Prostate gland (tissue), 2 donors: ENCODE measurements around the gene GSTT2. TPM values are rescaled to one million over a fixed set of nuclear protein-coding genes. Genes with fewer than 3 reads are reported as not detected.

Experiments
- DNase-seq: peaks from one replicate; pipeline ENCODE4 v3.0.0-alpha.2; 2019; ENCODE audit warnings: low spot score
- H3K27ac ChIP-seq, 2 donors: fragments of 200-600 bp; sonication (generic); 2 replicates each; pipeline ENCODE4 v1.5.1; 2017 to 2019
- H3K27me3 ChIP-seq: fragments of 200-600 bp; sonication (generic); replicated peaks from 2 replicates; pipeline ENCODE4 v1.5.1; 2019; ENCODE audit not compliant: insufficient read depth
- H3K36me3 ChIP-seq, 2 donors: fragments of 200-600 bp; sonication (generic); 1 replicate in 1 of 2; 2 replicates in 1 of 2; pipeline versions ENCODE4 v1.5.1 to v1.8.1; 2017 to 2019
- H3K4me1 ChIP-seq: fragments of 200-600 bp; sonication (generic); replicated peaks from 2 replicates; pipeline ENCODE4 v1.5.1; 2019
- H3K4me3 ChIP-seq, 2 donors: fragments of 200-600 bp; sonication (generic); 2 replicates each; pipeline ENCODE4 v1.5.1; 2017 to 2019
- H3K9me3 ChIP-seq: fragments of 200-600 bp; sonication (generic); 2 replicates; pipeline ENCODE4 v1.5.1; 2017
- POLR2A ChIP-seq: fragments of 450-650 bp; IDR thresholded peaks from one replicate; pipeline ENCODE4 v1.6.1; 2016; ENCODE audit warnings: antibody characterized with exemption, mild to moderate bottlenecking
- POLR2AphosphoS5 ChIP-seq: sonication (generic); formaldehyde crosslinking; IDR thresholded peaks from one replicate; pipeline ENCODE4 v1.6.1; 2017; ENCODE audit warnings: antibody characterized with exemption
- WGBS: methylation state at CpG from one replicate; pipeline ENCODE4 v1.1.5; 2018; 5-methylcytosine and 5-hydroxymethylcytosine counted together
- intact Hi-C: fragments of 100-400 bp; cut with DNase I; formaldehyde crosslinking; loops from one replicate; pipeline ENCODE4 v1.14.2; 2022
- total RNA-seq, 2 donors: library from RNA; depleted of rRNA; stranded (reverse); fragments of >200 nt; gene quantifications; one replicate each; pipeline ENCODE4 v1.1.0, GENCODE V29; 2016
- TF ChIP-seq, protein P1 (sequence below), 4 experiments: fragments of 200-600 bp in 2 of 4; fragments of 450-650 bp in 2 of 4; sonication (generic) in 2 of 4; IDR thresholded peaks; 1 replicate in 3 of 4; 2 replicates in 1 of 4; pipeline ENCODE4 v1.5.1; 2016 to 2019; ENCODE audit warnings: antibody characterized with exemption in 4 of 4, mild to moderate bottlenecking in 2 of 4, moderate library complexity in 2 of 4

GSTT2 gene
- total RNA-seq, 2 donors from 2014 or later, result not detected

DNA sequence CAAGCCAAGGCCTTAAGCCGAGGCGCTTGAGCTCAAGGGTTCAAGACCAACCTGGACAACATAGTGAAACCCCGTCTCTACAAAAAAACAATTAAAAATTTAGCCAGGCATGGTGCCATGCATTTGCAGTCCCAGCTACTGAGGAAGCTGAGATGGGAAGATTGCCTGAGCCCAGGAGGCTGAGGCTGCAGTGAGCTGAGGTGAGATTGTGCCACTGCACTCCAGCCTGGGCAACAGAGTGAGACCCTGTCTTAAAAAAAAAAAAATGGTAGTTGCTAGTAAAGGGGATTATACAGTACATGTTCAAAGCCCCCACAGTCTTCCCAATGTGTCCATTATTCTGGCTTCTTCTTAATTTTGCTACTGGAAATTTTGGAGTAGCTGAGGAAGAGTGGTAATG, 49.4 kb downstream of the GSTT2 start:
- DNase-seq, result no peak
- no peak overlapping the region for H3K4me3 ChIP-seq
- TF ChIP-seq, protein P1, sequence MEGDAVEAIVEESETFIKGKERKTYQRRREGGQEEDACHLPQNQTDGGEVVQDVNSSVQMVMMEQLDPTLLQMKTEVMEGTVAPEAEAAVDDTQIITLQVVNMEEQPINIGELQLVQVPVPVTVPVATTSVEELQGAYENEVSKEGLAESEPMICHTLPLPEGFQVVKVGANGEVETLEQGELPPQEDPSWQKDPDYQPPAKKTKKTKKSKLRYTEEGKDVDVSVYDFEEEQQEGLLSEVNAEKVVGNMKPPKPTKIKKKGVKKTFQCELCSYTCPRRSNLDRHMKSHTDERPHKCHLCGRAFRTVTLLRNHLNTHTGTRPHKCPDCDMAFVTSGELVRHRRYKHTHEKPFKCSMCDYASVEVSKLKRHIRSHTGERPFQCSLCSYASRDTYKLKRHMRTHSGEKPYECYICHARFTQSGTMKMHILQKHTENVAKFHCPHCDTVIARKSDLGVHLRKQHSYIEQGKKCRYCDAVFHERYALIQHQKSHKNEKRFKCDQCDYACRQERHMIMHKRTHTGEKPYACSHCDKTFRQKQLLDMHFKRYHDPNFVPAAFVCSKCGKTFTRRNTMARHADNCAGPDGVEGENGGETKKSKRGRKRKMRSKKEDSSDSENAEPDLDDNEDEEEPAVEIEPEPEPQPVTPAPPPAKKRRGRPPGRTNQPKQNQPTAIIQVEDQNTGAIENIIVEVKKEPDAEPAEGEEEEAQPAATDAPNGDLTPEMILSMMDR (IDR thresholded peaks at IDR 0.05), result no peak
- TF ChIP-seq POLR2A (no peak), POLR2AphosphoS5 (no peak)
- intact Hi-C loops, result no loop called here
- H3K36me3 ChIP-seq, result no peaks in the 10 kb centered on the region
- WGBS, result 93% methylated on average over 3 of the region's 3 CpGs
- H3K27ac ChIP-seq, result no peak overlapping the region
- no peaks in the 10 kb centered on the region for H3K27me3 ChIP-seq
- H3K4me1 ChIP-seq, result no peaks in the 10 kb centered on the region
- H3K9me3 ChIP-seq, result no peaks in the 10 kb centered on the region

DNA sequence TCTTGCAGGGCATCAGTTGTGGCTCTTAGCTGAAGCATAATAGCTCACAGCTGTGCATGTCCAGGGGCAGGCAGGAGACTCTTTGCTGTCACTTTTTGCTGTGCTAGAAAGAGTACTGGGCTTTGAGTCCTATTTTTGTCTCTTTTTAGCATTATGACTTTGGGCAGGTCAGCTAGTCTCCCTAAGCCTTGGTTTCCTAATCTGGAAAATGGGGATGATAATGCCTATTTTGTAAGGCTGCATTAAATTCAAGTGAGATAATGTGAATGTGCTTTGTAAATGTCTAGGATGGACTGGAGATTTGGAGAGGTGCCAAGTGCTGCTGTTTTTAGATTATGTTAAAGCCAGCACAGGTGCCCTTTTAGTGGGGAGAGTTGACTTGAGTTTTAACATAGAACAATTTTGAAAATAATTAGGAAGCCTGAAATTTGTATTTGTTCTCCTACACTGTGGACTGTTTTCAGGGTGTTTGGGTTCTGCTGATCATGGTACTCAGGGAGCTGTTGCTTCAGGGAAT, 50.3 kb downstream of the GSTT2 start:
- no peak for DNase-seq
- Histone ChIP-seq H3K4me3 (no peak overlapping the region), H3K36me3 (no peaks in the 10 kb centered on the region), H3K27me3 (no peaks in the 10 kb centered on the region), H3K27ac (no peak overlapping the region), H3K4me1 (no peaks in the 10 kb centered on the region), H3K9me3 (no peaks in the 10 kb centered on the region)
- intact Hi-C loops, result no loop called here
- TF ChIP-seq POLR2AphosphoS5, result no peak
- TF ChIP-seq, protein P1 (IDR thresholded peaks at IDR 0.05), result no peak
- no peak for TF ChIP-seq POLR2A

Other genes with a start within 250 kb of the GSTT2 start
- 1 to 10 TPM; 5.2 to 8.1 TPM for gene ZNF70, start 229.0 kb upstream of the GSTT2 start, total RNA-seq
- not detected for gene VPREB3, start 225.7 kb upstream of the GSTT2 start, total RNA-seq
- not detected for gene C22orf15, start 217.1 kb upstream of the GSTT2 start, total RNA-seq
- 10 to 100 TPM; 17.3 to 59.3 TPM for gene CHCHD10, start 212.2 kb upstream of the GSTT2 start, total RNA-seq
- 10 to 100 TPM in 1 of 2 donors, 1 to 10 TPM in 1; 6.3 to 26.6 TPM for gene MMP11, start 207.3 kb upstream of the GSTT2 start, total RNA-seq
- 100 to 1,000 TPM in 1 of 2 donors, 10 to 100 TPM in 1; 77.2 to 136 TPM for gene SMARCB1, start 193.2 kb upstream of the GSTT2 start, total RNA-seq
- gene DERL3, start 141.1 kb upstream of the GSTT2 start, total RNA-seq, result 1 to 10 TPM in 1 of 2 donors, not detected in 1; 6.9 TPM
- 10 to 100 TPM; 15.1 to 27.0 TPM for gene SLC2A11, start 122.3 kb upstream of the GSTT2 start, total RNA-seq
- gene MIF, start 85.8 kb upstream of the GSTT2 start, total RNA-seq, result 100 to 1,000 TPM; 501 to 587 TPM
- gene GSTT2B, start 18.9 kb upstream of the GSTT2 start, total RNA-seq, result 10 to 100 TPM in 1 of 2 donors, 1 to 10 TPM in 1; 3.9 to 16.2 TPM
- 1 to 10 TPM in 1 of 2 donors, not detected in 1; 2.2 TPM for gene DDTL, start 13.2 kb upstream of the GSTT2 start, total RNA-seq
- gene DDT, start 5.7 kb upstream of the GSTT2 start, total RNA-seq, result 100 to 1,000 TPM; 131 to 285 TPM
- gene GSTT4, start 25.3 kb downstream of the GSTT2 start, total RNA-seq, result under 1 TPM in 1 of 2 donors, not detected in 1; 0.80 TPM
- gene CABIN1, start 31.2 kb downstream of the GSTT2 start, total RNA-seq, result 10 to 100 TPM; 41.1 to 85.8 TPM
- 1 to 10 TPM; 7.8 to 9.3 TPM for gene SUSD2, start 201.4 kb downstream of the GSTT2 start, total RNA-seq